Spleen (tissue), 11 donors: ENCODE results near the gene CIRBP. TPM values are rescaled to one million over a fixed set of nuclear protein-coding genes. Genes with fewer than 3 reads are reported as not detected.

Experiments
- DNase-seq: peaks from one replicate; pipeline ENCODE4 v3.0.0-alpha.2; 2020
- H3K27ac ChIP-seq, 8 donors: fragments of 200-600 bp; sonication (generic) in 7 of 8; 1 replicate in 4 of 8; 2 replicates in 4 of 8; pipeline versions ENCODE4 v1.5.0 to v1.8.0; 2016 to 2021; ENCODE audit warnings: inconsistent platforms in 4 of 8, mild to moderate bottlenecking in 4 of 8, moderate library complexity in 1 of 8
- H3K27me3 ChIP-seq, 7 donors: fragments of 200-600 bp; sonication (generic) in 6 of 7; replicated peaks in 1 of 7; 1 replicate in 4 of 7; 2 replicates in 3 of 7; pipeline versions ENCODE4 v1.5.0 to v1.8.0; 2016 to 2021; ENCODE audit warnings: inconsistent platforms in 3 of 7, mild to moderate bottlenecking in 1 of 7
- H3K36me3 ChIP-seq, 6 donors: fragments of 200-600 bp; sonication (generic) in 5 of 6; 1 replicate in 4 of 6; 2 replicates in 2 of 6; pipeline versions ENCODE4 v1.5.0 to v1.8.0; 2016 to 2021; ENCODE audit warnings: inconsistent platforms in 2 of 6
- H3K4me1 ChIP-seq, 6 donors: fragments of 200-600 bp; sonication (generic) in 5 of 6; 1 replicate in 3 of 6; 2 replicates in 3 of 6; pipeline versions ENCODE4 v1.5.0 to v1.8.0; 2016 to 2021; ENCODE audit warnings: inconsistent platforms in 3 of 6
- H3K4me3 ChIP-seq, 8 donors: fragments of 200-600 bp; sonication (generic) in 7 of 8; 1 replicate in 4 of 8; 2 replicates in 4 of 8; pipeline versions ENCODE4 v1.5.0 to v1.8.0; 2016 to 2021; ENCODE audit warnings: inconsistent platforms in 4 of 8, mild to moderate bottlenecking in 4 of 8, moderate library complexity in 2 of 8
- H3K9me3 ChIP-seq, 8 donors: fragments of 200-600 bp; sonication (generic) in 7 of 8; 1 replicate in 4 of 8; 2 replicates in 4 of 8; pipeline versions ENCODE4 v1.5.0 to v1.8.0; 2016 to 2021; ENCODE audit warnings: inconsistent platforms in 4 of 8
- POLR2A ChIP-seq, 3 donors: fragments of 450-650 bp; IDR thresholded peaks; one replicate each; pipeline ENCODE4 v1.5.1; 2017; ENCODE audit warnings: antibody characterized with exemption in 3 of 3, mild to moderate bottlenecking in 1 of 3
- POLR2AphosphoS5 ChIP-seq, 3 donors: sonication (generic); formaldehyde crosslinking; IDR thresholded peaks; one replicate each; pipeline ENCODE4 v1.5.1; 2017; ENCODE audit warnings: antibody characterized with exemption in 3 of 3
- WGBS, 5 donors: extraction: QIAGEN DNeasy Blood & Tissue Kit in 3 of 5; methylation state at CpG; one replicate each; pipeline versions ENCODE4 v1.1.5 to v1.1.7; 2013 to 2018; 5-methylcytosine and 5-hydroxymethylcytosine counted together
- intact Hi-C: fragments of 100-400 bp; cut with DNase I; formaldehyde crosslinking; loops from one replicate; pipeline ENCODE4 v1.15.0; 2023; ENCODE audit warnings: low total_unique reads
- polyA plus RNA-seq, 3 donors: library from polyadenylated mRNA; stranded (reverse); fragments of 200-250 nt; gene quantifications; one replicate each; pipeline ENCODE4 v1.2.1, GENCODE V29; 2013
- total RNA-seq, 7 donors: library from RNA; depleted of rRNA in 3 of 7; stranded (reverse); fragments of >200 nt in 3 of 7; fragmentation: NEBNext Ultra II Directional in 4 of 7; extraction: Animal tissue kit (Norgen Biotek cat#: 25700) in 4 of 7; gene quantifications; one replicate each; pipeline versions ENCODE4 v1.1.0 to v1.2.1, GENCODE V29; 2016 to 2021
- TF ChIP-seq, protein P1 (sequence below), 11 experiments: fragments of 200-600 bp in 7 of 11; fragments of 450-650 bp in 4 of 11; sonication (generic) in 4 of 11; IDR thresholded peaks in 8 of 11; conservative IDR thresholded peaks in 3 of 11; 1 replicate in 7 of 11; 2 replicates in 4 of 11; pipeline versions ENCODE4 v1.4.0 to v1.8.0; 2016 to 2021; ENCODE audit warnings: antibody characterized with exemption in 11 of 11, inconsistent platforms in 4 of 11, mild to moderate bottlenecking in 1 of 11
- donor health status: healthy with polysubstance abuse.
- donor health status: DM: no; HTN: no; CAD: no; lungs with moderate emphysema.
- donor health status: DM: no; HTN: no; CAD: no.
- donor health status: Bipolar disorder and iron deficiency.
- donor health status: healthy.
- donor health status: DM: no; HTN: no; CAD: no.
- donor health status: DM: yes; HTN: yes; CAD: no.

Gene CIRBP
- total and polyA plus RNA-seq, 10 donors = 333 to 894 (median 516) TPM

DNA sequence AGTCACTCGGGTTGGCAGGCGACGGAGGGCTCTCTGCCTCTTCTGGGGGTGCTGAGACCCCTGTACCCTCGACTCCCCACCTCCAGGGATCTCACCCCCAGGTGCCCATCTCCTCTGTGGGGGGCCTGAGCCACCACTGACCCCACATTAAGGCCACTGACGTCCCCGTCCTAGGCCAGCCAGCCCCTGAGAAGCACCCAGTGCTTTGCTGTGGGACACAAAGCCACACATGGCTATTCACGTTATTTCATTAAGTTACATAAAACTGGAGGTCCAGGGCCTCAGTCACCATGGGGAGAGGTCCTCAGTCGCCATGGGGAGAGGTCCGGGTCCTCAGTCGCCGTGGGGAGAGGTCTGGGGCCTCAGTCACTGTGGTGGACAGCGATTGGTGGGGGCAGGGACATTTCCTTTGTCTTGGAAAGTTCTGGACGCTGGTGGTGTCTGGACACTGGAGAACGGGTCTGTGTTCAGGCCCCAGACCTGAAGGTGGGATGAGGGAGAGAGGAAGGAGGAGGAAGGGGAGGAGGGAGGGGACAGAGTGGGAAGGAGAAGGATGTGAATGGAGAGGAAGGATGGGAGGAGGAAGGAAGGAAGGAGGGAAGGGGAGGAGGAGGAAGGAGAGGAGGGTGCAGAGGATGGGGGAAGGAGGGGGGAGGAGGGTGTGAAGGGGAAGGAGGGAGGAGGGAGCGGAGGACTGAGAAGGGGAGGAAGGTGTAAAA lies 12.6 kb downstream of the CIRBP start:
- 64 to 77% (median 70%) methylated on average over 8 to 15 of the region's 15 CpGs for WGBS, 5 donors
- Histone ChIP-seq H3K27me3 (peaks cover 0 to 40% (median 34%) of the 10 kb centered on the region in 7 donors), H3K27ac (no peak overlapping the region), H3K36me3 (peaks cover 0 to 40% (median 21%) of the 10 kb centered on the region in 6 donors), H3K9me3 (no peaks in the 10 kb centered on the region), H3K4me1 (peaks cover 9 to 61% (median 32%) of the 10 kb centered on the region in 6 donors), H3K4me3 (no peak overlapping the region)
- TF ChIP-seq POLR2A (IDR thresholded peaks at IDR 0.05) = no peak
- intact Hi-C loops = loop anchor here (10.0 kb wide), 1 partner anchor 93 kb away; no protein-coding TSS in a partner anchor
- DNase-seq = no peak

DNA sequence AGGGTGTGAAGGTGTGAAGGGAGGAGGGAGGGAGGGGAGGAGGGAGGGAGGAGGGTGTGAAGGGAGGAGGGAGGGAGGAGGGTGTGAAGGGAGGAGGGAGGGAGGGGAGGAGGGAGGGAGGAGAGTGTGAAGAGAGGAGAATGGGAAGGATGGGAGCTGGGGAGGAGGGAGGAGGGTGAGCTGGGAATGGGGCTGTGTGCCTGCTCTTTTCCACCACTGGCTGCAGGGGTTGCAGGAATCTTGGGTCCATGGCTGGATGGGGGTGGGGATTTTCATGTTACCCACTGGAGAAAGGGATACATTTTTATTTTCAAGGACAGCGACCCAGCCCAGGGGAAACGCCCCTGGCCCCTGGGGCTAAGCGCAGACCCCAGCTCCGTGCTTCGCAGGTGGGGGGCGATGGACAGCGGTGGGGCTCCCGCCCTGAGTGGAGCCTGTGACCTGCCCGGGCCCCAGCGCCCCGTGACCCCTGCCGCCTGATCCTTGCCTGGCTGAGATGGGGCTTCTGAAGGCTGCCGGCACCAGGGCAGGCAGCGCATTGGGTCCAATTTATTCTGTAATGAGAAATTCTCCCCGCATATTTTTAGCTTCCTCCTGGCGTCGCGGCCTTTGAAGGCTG lies 13.6 kb downstream of the CIRBP start:
- 67 to 83% (median 80%) methylated on average over 17 to 18 of the region's 18 CpGs for WGBS, 5 donors
- H3K9me3 ChIP-seq = no peaks in the 10 kb centered on the region
- no peak overlapping the region for H3K4me3 ChIP-seq
- intact Hi-C loops = loop anchor here (10.0 kb wide), 1 partner anchor 92 kb away; no protein-coding TSS in a partner anchor
- TF ChIP-seq POLR2A (IDR thresholded peaks at IDR 0.05) = no peak
- TF ChIP-seq, protein P1, sequence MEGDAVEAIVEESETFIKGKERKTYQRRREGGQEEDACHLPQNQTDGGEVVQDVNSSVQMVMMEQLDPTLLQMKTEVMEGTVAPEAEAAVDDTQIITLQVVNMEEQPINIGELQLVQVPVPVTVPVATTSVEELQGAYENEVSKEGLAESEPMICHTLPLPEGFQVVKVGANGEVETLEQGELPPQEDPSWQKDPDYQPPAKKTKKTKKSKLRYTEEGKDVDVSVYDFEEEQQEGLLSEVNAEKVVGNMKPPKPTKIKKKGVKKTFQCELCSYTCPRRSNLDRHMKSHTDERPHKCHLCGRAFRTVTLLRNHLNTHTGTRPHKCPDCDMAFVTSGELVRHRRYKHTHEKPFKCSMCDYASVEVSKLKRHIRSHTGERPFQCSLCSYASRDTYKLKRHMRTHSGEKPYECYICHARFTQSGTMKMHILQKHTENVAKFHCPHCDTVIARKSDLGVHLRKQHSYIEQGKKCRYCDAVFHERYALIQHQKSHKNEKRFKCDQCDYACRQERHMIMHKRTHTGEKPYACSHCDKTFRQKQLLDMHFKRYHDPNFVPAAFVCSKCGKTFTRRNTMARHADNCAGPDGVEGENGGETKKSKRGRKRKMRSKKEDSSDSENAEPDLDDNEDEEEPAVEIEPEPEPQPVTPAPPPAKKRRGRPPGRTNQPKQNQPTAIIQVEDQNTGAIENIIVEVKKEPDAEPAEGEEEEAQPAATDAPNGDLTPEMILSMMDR (IDR thresholded peaks at IDR 0.05 in 8 of 11, conservative IDR thresholded peaks at IDR 0.05 in 3 of 11) = no peak
- no peak for TF ChIP-seq POLR2AphosphoS5 (IDR thresholded peaks at IDR 0.05)
- peaks cover 0 to 31% (median 18%) of the 10 kb centered on the region in 6 donors for H3K36me3 ChIP-seq
- DNase-seq = no peak
- H3K27me3 ChIP-seq = peaks cover 0 to 50% (median 44%) of the 10 kb centered on the region in 7 donors
- H3K27ac ChIP-seq = no peak overlapping the region
- H3K4me1 ChIP-seq = peaks cover 4 to 61% (median 35%) of the 10 kb centered on the region in 6 donors

DNA sequence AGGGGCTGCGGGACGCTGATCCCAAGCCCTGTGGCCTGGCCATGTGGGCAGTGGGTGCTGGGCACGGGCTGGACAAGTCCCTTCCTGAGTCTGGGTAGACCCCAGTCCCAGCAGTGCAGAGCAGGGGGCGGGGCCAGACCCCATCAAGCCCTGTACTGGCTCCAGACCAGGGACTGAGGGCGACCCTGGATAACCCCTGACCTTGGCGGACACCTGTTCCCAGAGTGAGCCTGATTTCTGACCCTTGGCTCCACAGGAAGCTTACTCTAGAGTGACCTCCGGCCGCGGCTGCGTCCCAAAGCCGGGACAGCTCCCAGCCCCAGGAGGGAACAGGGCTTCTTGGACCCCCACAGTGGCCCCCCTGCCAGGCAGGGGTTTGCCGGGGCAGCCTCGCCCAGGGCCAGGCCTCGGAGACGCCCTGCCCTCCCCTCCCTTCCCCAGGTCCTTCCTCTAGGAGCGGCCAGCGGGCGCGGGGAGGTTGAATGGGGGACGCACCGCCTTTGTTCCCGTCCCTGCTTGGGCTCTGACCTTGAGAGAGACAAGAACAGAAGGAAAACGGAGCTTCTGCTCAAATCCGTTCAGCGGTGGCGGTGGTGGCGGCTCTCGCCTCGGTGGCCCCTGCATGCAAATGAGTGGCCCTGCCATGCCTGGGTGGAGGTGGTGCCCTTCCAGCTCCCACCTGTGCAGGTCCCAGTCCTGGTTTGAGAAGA lies 14.2 kb downstream of the CIRBP start:
- WGBS, 5 donors = 46 to 76% (median 67%) methylated on average over 13 to 29 of the region's 29 CpGs
- Histone ChIP-seq H3K9me3 (no peaks in the 10 kb centered on the region), H3K36me3 (peaks cover 0 to 24% (median 15%) of the 10 kb centered on the region in 6 donors), H3K27ac (no peak overlapping the region), H3K27me3 (peaks cover 0 to 57% (median 50%) of the 10 kb centered on the region in 7 donors), H3K4me3 (no peak overlapping the region), H3K4me1 (peaks cover 4 to 59% (median 37%) of the 10 kb centered on the region in 6 donors)
- TF ChIP-seq, protein P1 (IDR thresholded peaks at IDR 0.05 in 8 of 11, conservative IDR thresholded peaks at IDR 0.05 in 3 of 11) = no peak
- TF ChIP-seq POLR2A (IDR thresholded peaks at IDR 0.05) (no peak), POLR2AphosphoS5 (IDR thresholded peaks at IDR 0.05) (no peak)
- intact Hi-C loops = loop anchor here (10.0 kb wide), 1 partner anchor 91 kb away; no protein-coding TSS in a partner anchor
- no peak for DNase-seq

- intact Hi-C loops = loop anchor here (10.0 kb wide), 1 partner anchor 91 kb away; no protein-coding TSS in a partner anchor
- DNase-seq = no peak
- peaks cover 4 to 62% (median 56%) of the 10 kb centered on the region in 7 donors for H3K27me3 ChIP-seq
- H3K4me3 ChIP-seq = no peak overlapping the region
- H3K4me1 ChIP-seq = peaks cover 4 to 55% (median 37%) of the 10 kb centered on the region in 6 donors
- TF ChIP-seq POLR2AphosphoS5 (IDR thresholded peaks at IDR 0.05) = no peak
- no peak for TF ChIP-seq POLR2A (IDR thresholded peaks at IDR 0.05)
- TF ChIP-seq, protein P1 (IDR thresholded peaks at IDR 0.05 in 8 of 11, conservative IDR thresholded peaks at IDR 0.05 in 3 of 11) = no peak
- no peaks in the 10 kb centered on the region for H3K9me3 ChIP-seq
- H3K36me3 ChIP-seq = peaks cover 0 to 19% (median 9%) of the 10 kb centered on the region in 6 donors
- H3K27ac ChIP-seq = no peak overlapping the region
- WGBS, 5 donors = 65 to 84% (median 82%) methylated on average over 8 to 12 of the region's 12 CpGs
Observed at GRCh38 chr19:1283917-1284292, 14.8 kb downstream of the CIRBP start.
